HuH-7.5 (cell line): Measurements from ENCODE around the gene TCF25.
"Not testable (repeated sequence)": the region's sequence is repeated elsewhere in the genome, so short reads cannot be mapped to it uniquely, and the experiment has no call there.

Experiments used
- DNase-seq: peaks from one replicate; pipeline ENCODE4 v3.0.0; 2011; ENCODE audit warnings: low spot score

TCF25 gene, protein sequence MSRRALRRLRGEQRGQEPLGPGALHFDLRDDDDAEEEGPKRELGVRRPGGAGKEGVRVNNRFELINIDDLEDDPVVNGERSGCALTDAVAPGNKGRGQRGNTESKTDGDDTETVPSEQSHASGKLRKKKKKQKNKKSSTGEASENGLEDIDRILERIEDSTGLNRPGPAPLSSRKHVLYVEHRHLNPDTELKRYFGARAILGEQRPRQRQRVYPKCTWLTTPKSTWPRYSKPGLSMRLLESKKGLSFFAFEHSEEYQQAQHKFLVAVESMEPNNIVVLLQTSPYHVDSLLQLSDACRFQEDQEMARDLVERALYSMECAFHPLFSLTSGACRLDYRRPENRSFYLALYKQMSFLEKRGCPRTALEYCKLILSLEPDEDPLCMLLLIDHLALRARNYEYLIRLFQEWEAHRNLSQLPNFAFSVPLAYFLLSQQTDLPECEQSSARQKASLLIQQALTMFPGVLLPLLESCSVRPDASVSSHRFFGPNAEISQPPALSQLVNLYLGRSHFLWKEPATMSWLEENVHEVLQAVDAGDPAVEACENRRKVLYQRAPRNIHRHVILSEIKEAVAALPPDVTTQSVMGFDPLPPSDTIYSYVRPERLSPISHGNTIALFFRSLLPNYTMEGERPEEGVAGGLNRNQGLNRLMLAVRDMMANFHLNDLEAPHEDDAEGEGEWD

DNA sequence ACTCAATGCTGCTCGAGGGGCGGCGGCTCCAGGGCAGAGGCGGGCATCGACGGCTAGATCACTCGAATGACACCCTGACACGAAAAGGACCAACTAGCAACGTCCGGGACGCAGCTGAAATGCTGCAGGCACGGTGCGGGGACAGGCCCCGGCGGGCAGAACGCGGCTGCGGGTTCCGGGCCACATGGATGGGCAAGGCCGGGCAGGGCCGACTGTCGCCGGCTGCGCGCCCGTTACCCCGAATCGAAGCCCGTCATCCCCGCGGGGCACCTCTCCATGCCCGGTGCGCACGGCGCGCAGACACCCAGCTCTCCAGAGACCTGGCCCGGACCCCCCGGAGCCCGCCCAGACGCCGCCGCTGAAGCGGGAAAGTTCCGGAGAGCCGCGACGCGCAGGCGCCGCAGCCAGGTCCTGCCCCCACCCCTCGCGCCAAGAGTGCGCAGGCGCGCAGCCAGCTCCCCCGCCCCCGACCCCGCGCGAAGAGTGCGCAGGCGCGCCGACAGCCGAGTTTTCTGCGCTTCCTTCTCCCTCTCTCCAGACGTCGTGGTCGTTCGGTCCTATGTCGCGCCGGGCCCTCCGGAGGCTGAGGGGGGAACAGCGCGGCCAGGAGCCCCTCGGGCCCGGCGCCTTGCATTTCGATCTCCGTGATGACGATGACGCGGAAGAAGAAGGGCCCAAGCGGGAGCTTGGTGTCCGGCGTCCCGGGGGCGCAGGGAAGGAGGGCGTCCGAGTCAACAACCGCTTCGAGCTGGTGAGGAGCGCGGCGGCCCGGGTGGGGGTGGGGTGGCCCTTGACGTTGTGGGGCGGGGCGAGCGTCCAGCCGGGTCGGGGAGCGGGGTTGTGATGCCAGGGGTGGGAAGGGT is at the start of gene TCF25:
TSS of gene TCF25 (plus strand) at position 484 of the 863 bp plus-strand sequence. CDS start at position 560, 76 bp downstream.
- DNase-seq = peak; percentile 96

DNA sequence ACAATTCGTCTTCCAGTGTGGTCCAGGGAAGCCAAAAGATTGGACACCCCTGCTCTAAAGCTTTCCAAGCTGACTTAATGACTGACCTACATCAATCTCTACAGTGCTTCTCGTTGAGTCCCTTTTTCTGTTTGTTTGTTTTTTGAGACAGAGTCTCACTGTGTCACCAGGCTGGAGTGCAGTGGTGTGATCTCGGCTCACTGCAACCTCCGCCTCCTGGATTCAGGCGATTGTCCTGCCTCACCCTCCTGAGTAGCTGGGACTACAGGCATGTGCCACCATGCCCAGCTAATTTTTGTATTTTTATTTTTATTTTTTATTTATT is 49.6 kb upstream of the TCF25 start:
- DNase-seq = not testable (repeated sequence)

DNA sequence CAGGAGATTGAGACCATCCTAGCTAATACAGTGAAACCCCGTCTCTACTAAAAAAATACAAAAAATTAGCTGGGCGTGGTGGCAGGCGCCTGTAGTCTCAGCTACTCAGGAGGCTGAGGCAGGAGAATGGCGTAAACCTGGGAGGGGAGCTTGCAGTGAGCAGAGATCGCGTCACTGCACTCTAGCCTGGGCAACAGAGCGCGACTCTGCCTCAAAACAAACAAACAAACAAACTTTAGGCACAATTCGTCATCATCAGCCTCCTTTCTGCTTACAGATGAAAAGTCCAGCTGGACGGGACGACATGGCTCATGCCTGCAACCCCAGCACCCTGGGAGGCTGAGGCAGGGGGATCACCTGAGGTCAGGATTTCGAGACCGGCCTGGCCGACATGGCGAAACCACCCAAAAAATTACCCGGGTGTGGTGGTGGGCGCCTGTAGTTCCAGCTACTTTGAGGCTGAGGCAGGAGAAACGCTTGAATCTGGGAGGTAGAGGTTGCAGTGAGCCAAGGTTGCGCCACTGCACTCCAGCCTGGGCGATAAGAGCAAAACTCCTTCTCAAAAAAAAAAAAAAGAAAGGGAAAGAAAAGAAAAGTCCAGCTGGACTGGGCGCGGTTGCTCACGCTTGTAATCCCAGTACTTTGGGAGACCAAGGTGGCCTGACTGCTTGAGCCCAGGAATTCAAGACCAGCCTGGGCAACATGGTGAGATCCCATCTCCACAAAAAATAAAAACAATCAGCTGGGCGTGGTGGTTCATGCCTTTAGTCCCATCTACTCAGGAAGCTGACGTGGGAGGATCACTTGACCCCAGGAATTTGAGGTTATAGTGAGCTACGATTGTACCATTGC is 46.6 kb upstream of the TCF25 start:
- DNase-seq = no peak

DNA sequence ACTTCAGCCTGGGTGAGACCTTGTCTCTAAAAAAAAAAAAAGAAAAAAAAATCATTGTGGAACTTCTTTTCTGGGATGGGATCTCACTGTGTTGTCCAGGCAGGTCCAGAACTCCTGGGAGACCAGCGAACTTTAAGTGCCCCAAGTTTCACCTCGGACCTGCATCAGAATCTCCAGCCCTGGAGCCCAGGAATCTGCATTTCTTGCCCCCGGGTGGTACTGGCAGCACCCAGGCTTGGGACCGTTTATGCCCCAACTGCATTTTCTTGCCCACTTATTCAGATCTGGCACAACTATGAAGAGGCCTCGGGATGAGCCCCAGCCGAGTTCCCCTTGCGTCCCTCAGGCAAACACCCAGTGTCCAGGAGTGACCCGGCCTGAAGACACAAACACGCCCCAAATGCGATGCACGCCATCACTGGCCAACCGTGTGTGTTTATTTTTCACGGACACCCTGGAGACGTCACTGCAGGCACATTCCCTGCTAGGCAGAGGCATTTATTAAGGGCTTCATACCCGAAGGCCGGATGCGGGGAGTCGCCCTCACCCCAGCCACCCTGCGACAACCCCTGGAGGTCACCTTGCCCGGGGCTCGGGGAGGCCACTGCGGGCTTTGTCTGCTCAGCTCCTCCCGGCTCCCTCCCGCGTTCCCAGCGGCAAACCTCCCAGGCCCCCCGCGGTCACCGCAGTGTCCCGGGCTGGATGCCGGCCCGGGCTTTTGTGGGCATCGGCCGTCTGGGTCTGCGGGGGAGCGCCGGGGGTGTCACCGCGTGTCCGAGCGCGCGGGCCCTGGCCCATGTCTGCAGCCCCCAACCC is 45.8 kb upstream of the TCF25 start:
- peak; percentile 65 for DNase-seq

DNA sequence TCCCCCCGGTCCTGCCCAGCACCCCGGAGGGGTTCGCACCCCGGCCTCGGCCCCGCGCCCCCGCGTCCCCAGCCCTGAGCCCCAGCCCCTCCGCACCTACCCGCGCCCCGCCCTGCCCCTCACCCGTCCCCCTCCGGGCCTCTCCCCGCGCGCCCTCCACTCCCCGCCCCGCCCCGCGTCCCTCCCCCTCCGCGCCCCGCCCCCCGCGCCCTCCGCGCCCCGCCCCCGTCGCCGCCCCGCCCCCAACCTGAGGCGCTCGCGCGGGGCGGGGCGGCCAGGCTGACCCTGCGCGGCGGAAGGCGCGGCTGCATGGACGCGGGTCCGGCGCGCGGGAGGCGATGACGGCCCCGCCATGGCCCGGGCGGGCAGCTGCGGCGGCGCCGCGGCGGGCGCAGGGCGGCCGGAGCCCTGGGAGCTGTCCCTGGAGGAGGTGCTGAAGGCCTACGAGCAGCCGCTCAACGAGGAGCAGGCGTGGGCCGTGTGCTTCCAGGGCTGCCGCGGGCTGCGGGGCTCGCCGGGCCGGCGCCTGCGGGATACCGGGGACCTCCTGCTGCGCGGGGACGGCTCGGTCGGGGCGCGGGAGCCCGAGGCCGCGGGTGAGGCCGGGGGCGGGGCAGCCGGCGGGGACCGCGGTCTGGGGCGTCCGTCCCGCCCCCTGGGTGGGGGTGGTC is 45.1 kb upstream of the TCF25 start, which contains the start of gene SPIRE2:
TSS of gene SPIRE2 (plus strand) at position 277 of the 671 bp plus-strand sequence. CDS start at position 353, 76 bp downstream.
- peak; percentile 68 for DNase-seq

DNA sequence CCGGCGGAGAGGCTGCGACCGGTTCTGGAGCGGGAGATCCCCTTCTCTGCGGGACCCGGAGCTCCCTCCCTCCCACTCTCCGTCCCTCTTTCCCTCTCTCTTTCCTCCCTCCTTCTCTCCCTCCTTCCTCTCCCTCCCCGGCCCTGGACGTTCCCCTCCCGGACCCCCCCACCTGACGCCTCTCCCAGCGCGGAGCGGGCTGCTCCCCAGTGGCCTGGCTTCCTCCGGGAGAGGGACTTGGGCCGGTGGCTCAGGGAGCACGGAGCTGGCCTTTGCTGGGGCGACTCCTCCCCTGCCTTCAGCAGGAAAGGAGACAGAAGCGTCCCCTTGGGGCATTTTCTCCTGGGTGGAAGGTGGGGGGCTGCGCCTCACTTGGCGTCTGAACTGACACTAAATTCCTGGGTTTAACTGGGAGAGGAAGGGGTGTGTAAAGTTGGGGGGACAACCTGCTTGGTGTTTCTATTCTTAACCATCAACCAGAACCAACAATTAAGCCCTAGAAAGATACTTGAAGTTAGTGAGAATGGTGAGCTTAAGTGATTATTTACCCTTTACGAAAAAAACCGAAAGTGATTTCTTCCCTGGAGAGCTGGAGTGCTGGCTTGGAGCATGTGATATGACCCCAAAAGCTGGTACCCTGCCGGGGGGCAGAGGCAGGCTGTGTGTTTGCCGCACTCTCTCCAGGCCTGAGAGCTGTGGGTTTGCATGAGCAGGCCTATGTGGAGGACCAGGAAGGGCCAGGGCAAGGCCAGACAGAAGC is 44.3 kb upstream of the TCF25 start:
- DNase-seq = no peak

DNA sequence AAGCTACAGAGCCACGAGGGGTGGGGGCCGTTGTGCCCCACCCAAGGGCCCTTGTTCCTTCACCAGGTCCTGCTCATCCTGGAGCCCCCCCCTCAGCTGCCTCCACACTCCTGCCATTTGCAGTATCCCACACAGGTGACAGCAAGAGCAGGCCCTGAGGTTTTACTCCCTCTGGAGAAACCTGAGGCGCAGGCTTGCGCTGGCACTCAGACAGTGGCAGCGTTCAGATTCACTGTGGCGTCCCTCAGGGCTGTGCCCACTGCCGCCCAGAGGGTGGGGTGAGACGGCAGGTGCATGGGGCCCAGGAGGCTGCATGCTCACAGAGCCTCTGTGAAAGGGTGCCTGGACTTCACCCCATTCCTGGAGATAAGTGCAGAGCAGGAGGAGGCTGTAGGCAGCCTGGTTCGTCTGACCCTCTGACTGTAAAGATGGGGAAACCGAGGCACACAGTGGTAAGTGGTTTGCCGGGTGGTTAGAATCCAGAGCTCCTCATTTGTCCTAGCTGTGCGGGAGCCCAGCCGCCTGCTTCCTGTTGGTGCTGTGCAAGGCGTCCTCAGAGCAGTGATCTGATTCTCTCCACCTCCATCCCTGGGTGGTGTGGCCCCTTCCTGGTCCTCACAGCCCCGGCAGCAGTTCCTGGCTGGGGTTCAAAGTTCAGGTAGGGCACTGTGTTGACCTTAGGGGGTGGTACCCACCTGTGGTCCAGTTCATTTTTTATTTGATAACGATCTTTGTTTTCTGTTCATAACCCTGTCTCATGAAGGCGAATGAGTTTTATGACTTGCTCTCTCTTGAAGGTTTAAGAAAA is 43.6 kb upstream of the TCF25 start:
- DNase-seq = no peak

DNA sequence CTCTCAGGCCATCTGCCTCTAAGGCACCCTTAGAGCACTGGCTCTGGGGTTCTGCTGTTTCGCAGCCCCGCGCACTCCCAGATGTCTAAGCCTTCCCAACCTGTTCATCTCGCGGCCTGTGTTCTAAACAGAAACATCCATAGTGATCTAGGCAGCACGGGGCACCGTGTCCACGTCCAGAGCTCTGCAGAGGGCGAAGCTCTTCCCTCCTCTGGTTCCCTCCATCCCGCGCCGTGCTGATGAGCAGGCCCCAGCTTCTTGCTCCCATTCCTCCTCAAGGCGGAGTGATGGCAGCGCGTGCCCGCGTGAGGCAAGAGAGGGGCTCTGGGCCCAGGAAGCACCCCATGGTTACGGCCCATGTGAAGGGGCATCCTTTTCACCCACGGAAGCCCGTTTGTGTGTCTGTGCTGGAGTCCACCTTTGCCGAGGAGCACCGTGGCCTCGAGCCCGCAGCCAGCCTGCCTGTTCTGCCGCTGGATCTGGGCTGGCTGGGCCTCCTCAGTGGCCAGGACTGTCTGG is 41.5 kb upstream of the TCF25 start:
- no peak for DNase-seq

DNA sequence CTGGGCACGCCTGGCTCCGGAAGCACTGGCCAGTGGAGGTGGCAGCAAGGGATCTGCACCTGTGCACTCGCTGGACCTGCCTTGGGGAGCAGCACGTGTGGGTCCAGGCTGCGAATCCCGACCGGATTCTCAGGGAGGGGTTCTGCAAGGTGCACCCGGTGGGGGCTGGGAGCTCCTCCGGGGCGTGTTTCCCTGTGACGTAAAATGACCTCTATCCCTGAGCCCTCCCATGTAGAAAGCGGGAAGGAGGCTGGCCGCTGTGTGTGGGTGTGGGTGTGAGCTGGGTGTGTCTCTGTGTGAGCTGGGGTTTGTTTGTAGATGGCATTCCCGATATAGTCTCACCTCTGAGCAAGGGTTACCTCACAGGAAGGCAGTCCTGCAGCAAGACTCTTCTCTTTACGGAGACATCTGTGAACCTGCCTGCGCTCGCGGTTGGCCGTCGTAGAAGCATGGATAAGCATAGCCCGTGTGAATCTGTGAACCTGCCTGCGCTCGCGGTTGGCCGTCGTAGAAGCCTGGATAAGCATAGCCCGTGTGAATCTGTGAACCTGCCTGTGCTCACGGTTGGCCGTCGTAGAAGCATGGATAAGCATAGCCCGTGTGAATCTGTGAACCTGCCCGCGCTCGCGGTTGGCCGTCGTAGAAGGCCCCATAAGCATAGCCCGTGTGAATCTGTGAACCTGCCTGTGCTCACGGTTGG is 39.6 kb upstream of the TCF25 start:
- DNase-seq = peak; percentile 83

DNA sequence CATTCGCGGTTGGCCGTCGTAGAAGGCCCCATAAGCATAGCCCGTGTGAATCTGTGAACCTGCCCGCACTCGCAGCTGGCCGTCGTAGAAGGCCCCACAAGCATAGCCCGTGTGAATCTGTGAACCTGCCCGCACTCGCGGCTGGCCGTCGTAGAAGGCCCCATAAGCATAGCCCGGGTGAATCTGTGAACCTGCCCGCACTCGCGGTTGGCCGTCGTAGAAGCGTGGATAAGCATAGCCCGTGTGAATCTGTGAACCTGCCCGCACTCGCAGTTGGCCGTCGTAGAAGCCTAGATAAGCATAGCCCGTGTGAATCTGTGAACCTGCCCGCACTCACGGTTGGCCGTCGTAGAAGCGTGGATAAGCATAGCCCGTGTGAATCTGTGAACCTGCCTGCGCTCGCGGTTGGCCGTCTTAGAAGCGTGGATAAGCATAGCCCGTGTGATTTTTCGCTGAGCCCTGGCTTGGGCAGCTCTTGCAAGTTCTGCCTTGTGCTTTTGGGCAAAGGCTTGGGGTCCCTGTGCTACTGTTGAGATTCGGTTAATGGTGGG is 38.5 kb upstream of the TCF25 start:
- not testable (repeated sequence) for DNase-seq

DNA sequence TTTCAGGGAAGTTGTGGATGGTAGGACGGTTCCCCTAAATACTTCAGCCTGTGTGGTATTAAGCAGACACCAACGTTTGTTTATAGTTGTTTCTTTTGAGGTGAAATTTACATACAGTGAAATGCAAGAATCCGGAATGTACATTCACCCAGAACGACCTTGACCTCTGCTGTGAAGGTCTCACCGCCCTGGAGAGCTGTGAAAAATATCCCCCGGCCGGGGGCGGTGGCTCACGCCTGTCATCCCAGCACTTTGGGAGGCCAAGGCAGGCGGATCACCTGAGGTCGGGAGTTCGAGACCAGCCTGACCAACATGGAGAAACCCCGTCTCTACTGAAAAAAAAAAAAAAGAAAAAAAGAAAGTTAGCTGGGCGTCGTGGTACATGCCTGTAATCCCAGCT is 36.9 kb upstream of the TCF25 start:
- not testable (repeated sequence) for DNase-seq

DNA sequence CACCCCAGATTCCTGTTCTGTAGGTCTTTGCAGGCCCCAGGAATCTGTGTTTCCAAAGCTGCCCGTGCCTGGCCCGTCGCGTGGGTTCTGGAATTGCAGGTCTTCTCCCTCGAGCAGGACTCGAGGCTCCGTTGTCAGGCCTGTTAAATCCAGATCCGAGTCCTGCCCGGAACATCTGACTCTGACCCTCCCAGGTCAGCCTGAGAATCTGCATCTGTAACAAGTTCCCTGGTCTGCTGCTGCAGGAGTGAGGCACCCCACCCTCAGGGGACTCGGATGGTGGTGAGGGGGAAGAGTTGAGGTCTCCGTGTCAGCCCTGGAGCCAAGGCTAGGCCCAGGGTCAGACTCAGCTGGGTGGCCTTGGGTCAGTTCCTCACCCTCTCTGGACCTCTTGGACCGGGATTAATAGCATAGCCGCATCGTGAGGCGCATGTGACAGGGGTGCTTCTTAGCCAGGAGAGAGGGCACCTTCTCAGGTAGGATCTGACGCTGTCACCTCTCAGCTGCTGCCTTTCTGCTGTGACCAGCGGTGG is 36.3 kb upstream of the TCF25 start:
- DNase-seq = no peak

DNA sequence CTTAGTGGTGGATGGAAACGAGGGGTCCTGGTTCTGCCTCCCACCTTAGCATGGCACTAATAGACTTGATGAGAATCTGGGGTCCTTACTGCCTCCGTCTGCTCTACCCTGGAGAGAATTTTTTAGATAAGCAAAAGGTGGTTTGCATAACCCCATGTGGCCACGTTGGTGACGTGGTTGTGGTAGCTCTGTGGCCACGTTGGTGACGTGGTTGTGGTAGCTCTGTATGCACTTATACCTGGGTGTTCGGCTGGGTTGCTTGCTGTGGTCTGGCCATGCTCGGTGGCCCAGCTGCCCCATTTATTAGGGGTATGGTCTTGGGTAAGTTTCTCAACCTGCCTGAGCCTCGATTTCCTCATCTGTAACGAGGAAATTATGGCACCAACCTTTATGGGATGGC is 32.1 kb upstream of the TCF25 start:
- DNase-seq = no peak

DNA sequence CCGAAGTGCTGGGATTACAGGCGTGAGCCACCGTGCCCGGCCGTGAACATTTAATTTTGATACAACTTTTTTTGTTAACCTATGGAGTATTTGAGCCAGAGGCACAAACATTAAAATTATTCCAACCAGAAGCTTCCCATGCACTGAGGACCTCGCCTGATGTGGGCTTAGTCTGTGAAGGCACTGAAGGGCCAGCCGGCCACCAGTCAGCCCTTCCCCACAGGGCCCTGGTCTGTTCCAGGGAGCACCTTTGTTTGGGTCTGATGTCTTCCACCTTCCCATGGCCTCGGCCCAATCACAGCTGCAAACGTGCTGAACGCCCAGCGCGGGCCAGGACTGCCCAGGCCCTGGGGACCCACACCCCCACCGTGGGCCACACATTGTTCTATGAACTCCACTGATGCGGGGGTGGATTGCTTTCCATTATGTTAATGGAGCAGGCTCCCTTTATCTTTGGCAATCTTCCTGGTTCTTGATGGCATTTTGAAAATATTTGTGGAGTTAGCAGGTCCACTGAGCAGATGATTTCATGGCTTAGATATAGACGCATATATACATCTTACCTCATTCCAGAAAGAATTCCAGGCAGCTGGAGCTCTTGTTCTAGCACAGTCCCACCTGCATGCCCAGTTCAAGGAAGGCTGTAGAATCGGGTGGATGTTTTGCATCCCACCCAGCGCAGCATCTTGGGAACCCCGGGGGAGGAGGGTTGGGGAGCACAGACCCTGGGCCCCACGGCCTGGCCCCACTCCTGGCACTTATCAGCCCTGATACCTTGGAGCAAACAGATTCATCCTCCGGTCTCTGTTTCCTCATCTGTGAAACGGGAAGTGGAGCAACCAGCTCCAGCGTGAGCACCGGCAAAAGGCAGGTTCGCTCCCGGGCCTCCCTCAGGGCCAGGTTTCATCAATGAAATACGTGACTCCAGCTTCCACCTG is 30.7 kb upstream of the TCF25 start:
- no peak for DNase-seq

DNA sequence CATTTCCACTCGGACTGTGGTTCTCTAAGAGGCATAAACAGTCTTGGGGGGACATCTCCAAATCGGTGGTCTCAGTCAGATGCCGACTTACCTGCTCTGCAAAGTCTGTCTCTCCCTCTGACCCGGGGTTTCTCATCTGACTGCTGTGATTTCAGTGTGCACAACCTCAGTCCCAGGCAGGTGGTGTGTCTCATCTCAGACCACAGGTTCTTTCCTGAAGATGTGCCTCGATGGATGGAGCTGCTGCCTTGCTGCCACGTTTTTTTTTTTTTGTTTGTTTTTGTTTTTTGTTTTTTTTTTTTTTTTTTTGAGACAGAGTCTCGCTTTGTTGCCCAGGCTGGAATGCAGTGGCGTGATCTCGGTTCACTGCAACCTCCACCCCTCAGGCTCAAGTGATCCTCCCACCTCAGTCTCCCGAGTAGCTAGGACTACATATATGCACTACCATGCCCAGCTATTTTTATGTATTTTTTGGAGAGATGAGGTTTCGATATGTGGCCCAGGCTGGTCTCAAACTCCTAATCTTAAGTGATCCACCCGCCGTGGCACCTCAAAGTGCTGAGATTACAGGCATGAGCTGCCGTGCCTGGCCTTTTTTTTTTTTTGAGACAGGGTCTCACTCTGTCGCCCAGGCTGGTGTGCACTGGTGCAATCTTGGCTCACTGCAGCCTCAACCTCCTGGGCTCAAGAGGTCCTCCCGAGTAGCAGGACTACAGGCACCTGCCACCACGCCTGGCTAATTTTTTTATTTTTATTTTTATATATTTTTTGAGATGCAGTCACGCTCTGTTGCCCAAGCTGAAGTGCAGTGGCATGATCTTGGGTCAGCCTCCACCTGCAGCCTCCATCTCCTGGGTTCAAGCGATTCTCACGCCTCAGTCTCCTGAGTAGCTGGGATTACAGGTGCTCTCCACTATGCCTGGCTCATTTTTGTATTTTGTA is 29.7 kb upstream of the TCF25 start:
- DNase-seq = no peak
